NCI-H187 (cell line): Measurements from ENCODE around the gene BAIAP3.

ENCODE experiments used
- DNase-seq, 2 experiments: peaks; one replicate each; lab custom pipeline; 2025; lab: John Stamatoyannopoulos, UW

BAIAP3 gene

GRCh38 chr16:1348441-1348840, 15.0 kb downstream of the BAIAP3 start:
- DNase-seq: no peak

- DNase-seq: no peak
Observed at GRCh38 chr16:1348926-1349325, 15.5 kb downstream of the BAIAP3 start.

DNA sequence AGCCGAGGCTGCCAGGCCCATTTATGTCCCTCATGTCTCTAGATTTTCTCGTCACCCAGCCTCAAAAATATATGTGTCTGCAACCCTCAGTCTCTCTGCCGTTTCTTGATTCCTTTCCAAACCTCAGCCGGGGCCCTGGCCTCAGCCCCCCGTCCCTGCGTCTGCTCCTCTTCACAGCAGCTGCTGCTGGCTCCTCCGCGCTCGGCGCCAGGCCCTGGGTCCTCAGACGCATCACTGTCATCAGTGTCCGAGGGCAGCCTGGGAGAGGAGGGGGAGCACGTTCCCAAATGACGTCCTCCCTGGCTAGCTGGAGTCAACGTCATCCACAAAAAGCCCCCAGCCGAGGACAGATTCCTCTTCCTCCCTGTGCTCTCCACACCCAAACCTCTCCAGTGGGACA, 15.9 kb downstream of the BAIAP3 start:
- no peak for DNase-seq

DNA sequence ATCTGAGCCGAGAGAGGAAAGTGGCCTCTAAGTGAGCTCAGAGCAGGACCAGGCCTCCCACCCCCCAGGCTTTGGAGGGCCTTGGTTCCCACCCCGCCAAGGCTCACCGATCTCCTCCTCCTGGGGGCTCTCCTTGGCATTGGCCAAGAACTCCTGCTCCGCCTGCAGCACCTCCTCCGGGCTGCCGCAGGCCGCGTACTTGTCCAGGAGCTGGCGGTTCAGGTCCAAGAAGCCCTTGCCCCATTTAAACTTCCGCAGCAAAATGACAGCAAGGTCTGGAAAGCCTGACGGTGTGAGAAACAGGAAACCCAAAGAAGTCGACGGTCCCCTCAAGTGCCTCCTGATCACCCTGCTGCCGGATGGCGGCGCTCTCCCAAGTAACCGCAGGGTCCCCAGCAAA, 16.5 kb downstream of the BAIAP3 start:
- DNase-seq: no peak

DNA sequence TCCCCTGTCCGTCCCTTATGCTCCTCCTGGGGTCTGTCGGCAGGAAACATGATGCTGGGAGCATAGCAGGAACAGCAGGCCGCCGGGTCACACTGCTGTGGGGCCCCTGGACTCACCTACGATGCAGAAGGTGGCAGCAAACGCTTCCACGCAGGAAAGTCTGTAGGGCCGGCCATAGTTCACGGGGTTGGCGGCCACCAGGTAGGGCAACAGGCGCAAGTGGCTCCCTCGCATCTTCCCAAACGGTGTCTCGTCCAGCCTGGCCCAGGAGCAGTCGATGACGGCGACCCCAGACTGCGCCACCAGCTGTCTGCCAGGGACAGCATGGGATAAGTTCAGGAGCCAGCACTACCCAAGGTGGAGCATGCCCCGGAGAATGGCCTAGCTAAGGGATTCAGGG, 17.2 kb downstream of the BAIAP3 start:
- DNase-seq: no peak

DNA sequence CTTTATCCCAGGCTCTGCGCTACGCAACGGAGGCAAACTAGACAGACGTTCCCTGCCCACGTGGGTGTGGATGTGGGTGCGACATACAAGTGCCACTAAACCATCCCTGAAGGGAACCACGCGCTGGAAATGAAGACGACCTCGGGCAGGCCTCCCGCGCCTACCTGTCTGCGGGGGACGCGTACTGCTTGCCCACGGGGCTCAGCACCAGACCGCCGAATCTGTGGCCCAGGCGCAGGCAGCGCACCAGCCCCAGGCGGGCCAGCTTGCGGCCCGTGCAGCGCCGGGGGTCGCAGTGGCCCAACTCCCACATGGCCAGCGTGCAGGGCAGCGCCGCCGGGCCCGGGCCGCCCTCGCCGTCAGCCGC, 17.8 kb downstream of the BAIAP3 start:
- no peak for DNase-seq

DNA sequence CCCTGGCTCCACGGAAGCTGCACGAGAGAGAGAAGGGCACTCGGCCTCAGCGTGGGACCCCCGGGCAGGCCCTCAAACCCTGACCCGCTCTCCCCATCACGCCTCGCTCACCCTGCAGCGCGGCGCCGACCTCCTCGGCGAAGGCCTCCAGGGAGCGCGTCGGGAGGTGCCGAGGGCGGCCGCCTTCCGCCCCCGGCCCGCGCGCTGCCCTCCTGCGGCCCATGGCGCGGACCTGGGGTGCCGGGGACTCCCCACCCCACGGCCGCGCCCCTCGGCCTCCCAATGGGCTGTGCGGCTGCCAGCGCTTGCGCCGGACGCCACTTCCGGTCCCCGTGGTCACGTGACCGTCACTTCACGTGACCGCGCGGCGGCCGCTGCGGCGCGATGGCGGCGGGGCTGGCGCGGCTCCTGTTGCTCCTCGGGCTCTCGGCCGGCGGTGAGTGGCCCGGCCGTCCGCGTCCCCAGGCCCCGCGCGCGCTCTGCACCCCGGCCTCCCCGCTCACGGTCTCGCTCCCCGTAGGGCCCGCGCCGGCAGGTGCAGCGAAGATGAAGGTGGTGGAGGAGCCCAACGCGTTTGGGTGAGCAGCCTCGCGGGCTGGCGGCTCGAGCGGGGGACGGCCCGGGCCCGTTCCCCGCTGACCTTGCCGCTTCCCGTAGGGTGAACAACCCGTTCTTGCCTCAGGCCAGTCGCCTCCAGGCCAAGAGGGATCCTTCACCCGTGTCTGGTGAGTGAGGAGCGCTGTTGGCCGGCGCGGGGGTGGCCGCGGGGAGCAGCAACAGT, 18.3 kb downstream of the BAIAP3 start, which contains the start of the genes GNPTG and TSR3:
GNPTG (plus strand) TSS at position 350 of the 781 bp plus-strand sequence; CDS start at position 385, 35 bp downstream.
TSR3 (minus strand) TSS at position 297 of the 781 bp plus-strand sequence; CDS start at position 223, 74 bp downstream.
- peak; percentile 41 to 91 for DNase-seq

DNA sequence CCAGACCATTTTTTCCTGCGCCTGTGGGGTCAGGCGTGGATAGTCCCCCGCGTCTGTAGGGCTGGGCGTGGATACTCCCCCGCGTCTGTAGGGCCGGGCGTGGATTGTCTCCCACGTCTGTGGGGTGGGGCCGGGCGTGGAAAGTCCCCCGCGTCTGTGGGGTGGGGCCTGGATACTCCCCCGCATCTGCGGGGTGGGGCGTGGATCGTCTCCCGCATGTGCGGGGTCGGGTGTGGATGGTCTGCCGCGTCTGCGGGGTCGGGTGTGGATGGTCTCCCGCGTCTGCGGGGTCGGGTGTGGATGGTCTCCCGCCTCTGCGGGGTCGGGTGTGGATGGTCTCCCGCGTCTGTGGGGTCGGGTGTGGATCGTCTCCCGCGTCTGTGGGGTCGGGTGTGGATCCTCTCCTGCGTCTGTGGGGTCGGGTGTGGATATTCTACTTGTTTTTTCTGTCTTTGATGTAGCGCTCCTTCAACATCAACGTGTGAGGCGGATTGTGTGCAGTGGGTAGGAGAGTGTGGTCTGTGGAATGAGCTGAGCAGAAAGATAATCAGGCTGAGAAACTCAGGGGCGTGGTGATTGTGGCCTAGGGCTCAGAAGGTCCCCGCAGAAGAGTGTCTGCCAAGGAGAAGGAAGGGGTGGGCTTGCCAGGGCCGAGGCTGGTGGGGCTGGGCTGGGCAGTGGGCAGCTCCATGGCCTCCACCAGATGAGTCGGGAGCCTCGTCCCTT, 21.5 kb downstream of the BAIAP3 start:
- DNase-seq: no peak

- DNase-seq: no peak
Observed at GRCh38 chr16:1355591-1355990, 22.1 kb downstream of the BAIAP3 start.

DNA sequence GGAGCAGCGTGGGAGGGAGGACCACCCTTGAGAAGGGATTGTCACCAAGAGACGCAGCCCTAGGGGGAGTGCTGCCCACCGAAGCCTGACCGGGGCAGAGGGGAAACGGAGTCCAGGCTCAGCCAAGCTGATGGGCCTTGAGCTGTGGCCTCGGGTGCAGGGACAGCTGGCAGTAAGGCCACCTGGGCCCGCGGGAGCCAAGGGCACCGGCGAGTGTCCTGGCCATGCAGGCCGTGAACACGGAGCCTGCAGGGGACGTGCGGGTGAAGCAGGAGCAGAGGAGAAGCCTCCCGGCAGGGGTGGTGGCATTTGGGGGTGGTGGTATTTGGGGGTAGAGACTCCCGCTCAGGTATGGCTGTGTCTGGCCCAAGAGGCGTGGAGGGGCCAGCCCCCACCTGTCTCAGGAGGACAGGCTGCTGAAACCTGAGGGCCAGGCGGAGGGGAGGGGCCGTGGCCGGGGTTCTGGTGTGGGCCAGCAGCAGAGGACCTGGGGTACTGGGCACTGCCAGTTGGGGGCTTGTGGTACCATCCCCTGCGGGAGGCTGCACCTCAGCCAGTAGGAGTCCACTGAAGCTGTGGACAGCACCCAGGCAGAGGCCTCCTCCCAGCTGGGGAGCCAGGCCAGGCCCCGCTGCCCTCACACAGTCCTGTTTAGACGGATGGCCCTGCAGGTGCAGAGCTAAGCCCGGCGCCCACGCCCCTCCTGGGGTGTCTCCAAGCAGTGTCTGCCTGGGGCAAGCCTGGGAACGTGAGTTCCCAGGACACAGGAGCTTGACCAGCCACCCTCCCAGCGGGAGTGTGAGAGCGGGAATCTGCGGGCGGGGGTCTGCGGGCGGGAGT, 22.8 kb downstream of the BAIAP3 start:
- DNase-seq: no peak

- no peak for DNase-seq
Observed at GRCh38 chr16:1357906-1358566, 24.6 kb downstream of the BAIAP3 start.

DNA sequence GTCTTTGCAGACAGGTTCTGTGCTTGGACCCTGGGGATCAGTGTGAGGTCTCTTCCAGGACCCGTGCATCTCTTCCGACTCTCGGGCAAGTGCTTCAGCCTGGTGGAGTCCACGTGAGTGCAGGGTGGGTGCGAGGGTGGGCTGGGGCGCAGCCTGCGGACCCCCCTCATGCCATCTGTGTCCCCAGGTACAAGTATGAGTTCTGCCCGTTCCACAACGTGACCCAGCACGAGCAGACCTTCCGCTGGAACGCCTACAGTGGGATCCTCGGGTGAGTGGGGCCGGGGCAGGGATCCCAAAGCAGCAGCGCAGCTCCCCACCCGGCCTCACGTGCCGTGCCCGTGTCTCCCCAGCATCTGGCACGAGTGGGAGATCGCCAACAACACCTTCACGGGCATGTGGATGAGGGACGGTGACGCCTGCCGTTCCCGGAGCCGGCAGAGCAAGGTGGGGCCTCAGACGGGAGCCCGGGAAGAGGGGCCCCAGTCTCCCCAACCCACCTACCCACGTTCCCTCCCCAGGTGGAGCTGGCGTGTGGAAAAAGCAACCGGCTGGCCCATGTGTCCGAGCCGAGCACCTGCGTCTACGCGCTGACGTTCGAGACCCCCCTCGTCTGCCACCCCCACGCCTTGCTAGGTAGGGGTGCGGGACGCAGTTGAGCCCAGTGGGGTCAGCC, 28.4 kb downstream of the BAIAP3 start:
- DNase-seq: no peak

GRCh38 chr16:1362807-1363206, 29.4 kb downstream of the BAIAP3 start:
- DNase-seq: no peak

GRCh38 chr16:1363501-1364041, 30.1 kb downstream of the BAIAP3 start:
- DNase-seq: peak in 1 of 2 experiments; percentile 22

DNA sequence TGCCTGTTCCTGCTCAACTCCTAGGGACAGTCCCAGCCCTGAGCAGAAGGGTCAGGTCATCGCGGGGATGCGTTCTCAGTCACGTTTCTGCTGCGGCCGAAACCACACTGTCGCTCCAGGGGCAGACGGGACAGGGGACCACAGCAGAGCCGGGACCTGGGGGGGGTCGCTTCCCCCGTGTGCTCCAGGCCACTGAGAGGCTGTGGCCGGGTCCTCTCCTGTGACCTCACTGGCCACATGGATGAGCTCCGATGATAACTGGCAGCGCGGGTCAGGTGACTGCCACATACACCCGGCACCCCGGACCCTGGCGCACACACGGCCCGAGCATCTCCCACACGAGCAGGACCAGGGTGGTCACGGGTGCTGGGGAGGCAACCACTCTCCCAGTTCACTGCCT, 31.1 kb downstream of the BAIAP3 start:
- no peak for DNase-seq

DNA sequence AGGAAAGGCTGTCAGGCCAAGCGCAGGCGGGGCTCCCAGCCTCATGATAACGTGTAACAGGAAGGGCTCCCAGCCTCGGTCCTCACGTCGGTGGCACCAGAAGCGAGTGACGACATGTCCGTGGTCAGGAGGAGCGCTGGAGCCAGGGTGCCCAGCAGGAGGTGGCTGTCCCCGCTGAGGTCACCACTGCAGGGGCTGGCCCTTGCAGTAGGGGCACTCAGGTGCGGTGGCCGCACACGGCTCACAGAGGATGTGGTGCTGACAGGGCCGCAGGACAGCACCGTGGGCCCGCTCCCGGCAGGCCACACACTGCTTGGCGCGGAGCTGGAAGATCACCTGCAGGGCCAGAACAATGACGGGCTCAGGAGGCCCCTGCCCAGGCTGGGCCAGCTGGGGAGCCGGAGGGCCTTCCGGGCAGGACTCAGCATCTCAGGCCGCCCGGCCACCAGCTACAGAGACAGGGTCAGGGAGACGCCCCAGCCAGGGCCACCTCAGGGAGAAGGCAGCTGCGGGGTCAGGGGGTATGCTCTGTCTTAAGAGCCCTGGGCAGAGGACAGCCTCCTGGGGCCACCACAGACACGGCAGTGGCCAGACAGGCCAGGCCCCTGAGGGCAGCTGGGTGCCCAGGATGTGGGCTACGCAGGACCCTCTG, 32.7 kb downstream of the BAIAP3 start:
- DNase-seq: no peak

GRCh38 chr16:1366712-1367299, 33.4 kb downstream of the BAIAP3 start:
- peak; percentile 49 to 59 for DNase-seq

GRCh38 chr16:1367486-1368174, 34.2 kb downstream of the BAIAP3 start:
- peak in 1 of 2 experiments; percentile 79 for DNase-seq
